GM18951 (cell line): Measurements from ENCODE around the gene NDUFAF4.

Experiments used
- POLR2A ChIP-seq: IDR thresholded peaks from 4 replicates; pipeline ENCODE4 v1.6.1; 2011; ENCODE audit warnings: mild to moderate bottlenecking; ENCODE audit not compliant: insufficient read length, insufficient read depth; ENCODE audit errors: extremely low read depth
- in situ Hi-C: fragments of 300-500 bp; cut with MboI; formaldehyde crosslinking; loops from one replicate; pipeline ENCODE4 v1.12.0; 2022; ENCODE audit warnings: low sequenced_read_pairs, mixed read lengths, inconsistent platforms; ENCODE audit not compliant: unreplicated experiment

The NDUFAF4 gene

GRCh38 chr6:96923871-96924493, 26.3 kb upstream of the NDUFAF4 start:
- TF ChIP-seq POLR2A: peak; percentile 71
- in situ Hi-C loops: loop anchor here (10.0 kb wide), 1 partner anchor 131 kb away; no protein-coding TSS in a partner anchor

- in situ Hi-C loops: loop anchor here (10.0 kb wide), 1 partner anchor 131 kb away; no protein-coding TSS in a partner anchor
- no peak for TF ChIP-seq POLR2A
Observed at GRCh38 chr6:96923400-96923799, 25.7 kb upstream of the NDUFAF4 start.

- in situ Hi-C loops: no loop called here
- no peak for TF ChIP-seq POLR2A
Observed at GRCh38 chr6:96917098-96917497, 19.4 kb upstream of the NDUFAF4 start.

- in situ Hi-C loops: no loop called here
- no peak for TF ChIP-seq POLR2A
Observed at GRCh38 chr6:96913621-96914020, 15.9 kb upstream of the NDUFAF4 start.

- in situ Hi-C loops: no loop called here
- TF ChIP-seq POLR2A: no peak
Observed at GRCh38 chr6:96911751-96912150, 14.1 kb upstream of the NDUFAF4 start.

- TF ChIP-seq POLR2A: no peak
- in situ Hi-C loops: no loop called here
Observed at GRCh38 chr6:96911171-96911570, 13.5 kb upstream of the NDUFAF4 start.

GRCh38 chr6:96909811-96910210, 12.1 kb upstream of the NDUFAF4 start:
- TF ChIP-seq POLR2A: no peak
- in situ Hi-C loops: no loop called here

GRCh38 chr6:96907498-96907897, 9.8 kb upstream of the NDUFAF4 start:
- in situ Hi-C loops: no loop called here
- no peak for TF ChIP-seq POLR2A

GRCh38 chr6:96900873-96901272, 3.2 kb upstream of the NDUFAF4 start:
- TF ChIP-seq POLR2A: no peak
- in situ Hi-C loops: no loop called here

- in situ Hi-C loops: no loop called here
Observed at GRCh38 chr6:96899451-96899998, 1.8 kb upstream of the NDUFAF4 start.

GRCh38 chr6:96899019-96899418, 1.3 kb upstream of the NDUFAF4 start:
- no peak for TF ChIP-seq POLR2A
- in situ Hi-C loops: no loop called here

More at GRCh38 chr6:96899451-96899998, 1.8 kb upstream of the NDUFAF4 start:
- no peak for TF ChIP-seq POLR2A

- in situ Hi-C loops: no loop called here
- TF ChIP-seq POLR2A: no peak
Observed at GRCh38 chr6:96898241-96898851, 655 bp upstream of the NDUFAF4 start.

- TF ChIP-seq POLR2A: no peak
- in situ Hi-C loops: no loop called here
Observed at GRCh38 chr6:96889146-96889545, 8.5 kb downstream of the NDUFAF4 start.

GRCh38 chr6:96888745-96889144, 8.9 kb downstream of the NDUFAF4 start:
- in situ Hi-C loops: no loop called here

More at GRCh38 chr6:96888745-96889144, 8.9 kb downstream of the NDUFAF4 start:
- TF ChIP-seq POLR2A: no peak
